HepG2 (cell line): ENCODE data around the gene SRSF6. TPM values are rescaled to one million over a fixed set of nuclear protein-coding genes. Genes with fewer than 3 reads are reported as not detected.
A peak's percentile ranks its signal among the peaks of the same experiment; 100 is the strongest.

Experiments
- AHR ChIP-seq: IDR thresholded peaks from 2 replicates; pipeline ENCODE4 v1.6.1; 2018; ENCODE audit warnings: missing genetic modification reagents, missing compliant biosample characterization
- ARID2 ChIP-seq: sonication (generic); formaldehyde crosslinking; IDR thresholded peaks from 2 replicates; pipeline ENCODE4 v1.8.1; 2022; ENCODE audit warnings: mild to moderate bottlenecking, missing genetic modification reagents, borderline replicate concordance
- ATM ChIP-seq: fragments of 450-650 bp; IDR thresholded peaks from 2 replicates; pipeline ENCODE4 v1.7.1; 2017; ENCODE audit warnings: mild to moderate bottlenecking, borderline replicate concordance
- CREBL2 ChIP-seq: sonication (generic); formaldehyde crosslinking; IDR thresholded peaks from 2 replicates; pipeline ENCODE4 v1.8.1; 2023; ENCODE audit warnings: missing genetic modification reagents, mild to moderate bottlenecking, borderline replicate concordance
- HDAC6 ChIP-seq: fragments of 200-600 bp; sonication (generic); IDR thresholded peaks from 2 replicates; pipeline ENCODE4 v1.7.0; 2017; ENCODE audit warnings: mild to moderate bottlenecking, antibody characterized with exemption, low read length, low read depth
- HES4 ChIP-seq: sonication (generic); formaldehyde crosslinking; IDR thresholded peaks from 2 replicates; pipeline ENCODE4 v1.9.0; 2021; ENCODE audit warnings: mild to moderate bottlenecking, missing genetic modification reagents, borderline replicate concordance
- HNRNPH1 ChIP-seq: fragments of 200-400 bp; formaldehyde crosslinking; optimal IDR thresholded peaks from 2 replicates; pipeline ENCODE3; 2017; ENCODE audit warnings: mild to moderate bottlenecking, low read depth, low read length
- HNRNPK ChIP-seq: fragments of 200-400 bp; formaldehyde crosslinking; IDR thresholded peaks from 2 replicates; pipeline ENCODE4 v1.6.1; 2018; ENCODE audit warnings: low read length, low read depth, moderate library complexity, mild to moderate bottlenecking; ENCODE audit not compliant: poor library complexity, severe bottlenecking
- IKZF1 ChIP-seq: fragments of 450-650 bp; IDR thresholded peaks from 2 replicates; pipeline ENCODE4 v1.7.1; 2016
- LRRFIP1 ChIP-seq: sonication (generic); formaldehyde crosslinking; conservative IDR thresholded peaks from 2 replicates; pipeline ENCODE4 v1.4.0; 2020; ENCODE audit warnings: missing genetic modification reagents
- NCOR1 ChIP-seq: fragments of 200-600 bp; sonication (generic); IDR thresholded peaks from 2 replicates; pipeline ENCODE4 v1.7.0; 2017; ENCODE audit warnings: antibody characterized with exemption, low read length, borderline replicate concordance
- PCBP2 ChIP-seq: fragments of 200-400 bp; formaldehyde crosslinking; optimal IDR thresholded peaks from 2 replicates; pipeline ENCODE3; 2018; ENCODE audit warnings: low read length, low read depth; ENCODE audit not compliant: poor library complexity, severe bottlenecking
- PRMT3 ChIP-seq: sonication (generic); formaldehyde crosslinking; IDR thresholded peaks from 2 replicates; pipeline ENCODE4 v1.8.1; 2022; ENCODE audit warnings: low read depth, mild to moderate bottlenecking, moderate library complexity, missing genetic modification reagents, borderline replicate concordance
- RAD21 ChIP-seq: fragments of 450-650 bp; formaldehyde crosslinking; IDR thresholded peaks from 2 replicates; pipeline ENCODE4 v1.5.0; 2020; ENCODE audit warnings: mild to moderate bottlenecking
- SMARCE1 ChIP-seq: fragments of 450-650 bp; IDR thresholded peaks from 2 replicates; pipeline ENCODE4 v1.6.1; 2017; ENCODE audit warnings: borderline replicate concordance
- TP53 ChIP-seq: sonication (generic); formaldehyde crosslinking; conservative IDR thresholded peaks from 2 replicates; pipeline ENCODE4 v1.4.0; 2020; ENCODE audit warnings: missing genetic modification reagents
- U2AF1 ChIP-seq: fragments of 200-400 bp; formaldehyde crosslinking; optimal IDR thresholded peaks from 2 replicates; pipeline ENCODE3; 2017; ENCODE audit warnings: mild to moderate bottlenecking, low read depth, low read length
- WIZ ChIP-seq: sonication (generic); formaldehyde crosslinking; IDR thresholded peaks from 2 replicates; pipeline ENCODE4 v1.5.1; 2020; ENCODE audit warnings: mild to moderate bottlenecking, missing genetic modification reagents
- ZBTB37 ChIP-seq: sonication (generic); formaldehyde crosslinking; IDR thresholded peaks from 2 replicates; pipeline ENCODE4 v1.4.0; 2020; ENCODE audit warnings: mild to moderate bottlenecking, missing genetic modification reagents
- ZFP36L2 ChIP-seq: sonication (generic); formaldehyde crosslinking; IDR thresholded peaks from 2 replicates; pipeline ENCODE4 v1.4.0; 2020; ENCODE audit warnings: missing genetic modification reagents
- ZNF354B ChIP-seq: sonication (generic); formaldehyde crosslinking; IDR thresholded peaks from 2 replicates; pipeline ENCODE4 v1.8.0; 2022; ENCODE audit warnings: mild to moderate bottlenecking, missing genetic modification reagents
- ZNF383 ChIP-seq: sonication (generic); formaldehyde crosslinking; IDR thresholded peaks from 2 replicates; pipeline ENCODE4 v1.4.0; 2020; ENCODE audit warnings: missing genetic modification reagents, mild to moderate bottlenecking, borderline replicate concordance
- ZNF513 ChIP-seq: sonication (generic); formaldehyde crosslinking; conservative IDR thresholded peaks from 2 replicates; pipeline ENCODE4 v1.5.0; 2020; ENCODE audit warnings: missing genetic modification reagents
- ZNF547 ChIP-seq: sonication (generic); formaldehyde crosslinking; IDR thresholded peaks from 2 replicates; pipeline ENCODE4 v1.5.1; 2020; ENCODE audit warnings: mild to moderate bottlenecking, missing genetic modification reagents
- ZSCAN12 ChIP-seq: sonication (generic); formaldehyde crosslinking; IDR thresholded peaks from 2 replicates; pipeline ENCODE4 v1.9.0; 2021; ENCODE audit warnings: mild to moderate bottlenecking, missing genetic modification reagents
- polyA plus RNA-seq, 8 experiments: library from polyadenylated mRNA; depleted of rRNA in 3 of 8; stranded (reverse) in 7 of 8; unstranded in 1 of 8; fragments of >200 nt; fragmentation: Illumina TruSeq in 4 of 8; extraction: Trizol in 4 of 8; gene quantifications; 2 replicates each; pipeline versions ENCODE4 v1.2.1 to v1.2.3, GENCODE V29; 2011 to 2016; ENCODE audit warnings: low read depth in 4 of 8, missing spikeins in 1 of 8, mixed read lengths in 1 of 8; ENCODE audit not compliant: insufficient read depth in 1 of 8
- total RNA-seq, 5 experiments: library from RNA; depleted of rRNA; stranded (reverse); fragments of >200 nt; fragmentation: Illumina TruSeq; extraction: Trizol; gene quantifications; 2 replicates each; pipeline ENCODE4 v1.2.3, GENCODE V29; 2016; ENCODE audit warnings: low read depth in 1 of 5

SRSF6 gene
- total and polyA plus RNA-seq, 2 of the 13 experiments (the other 11 are each of a cell fraction or from before 2014, with no cell fraction given): 156 to 194 TPM

GRCh38 chr20:43457640-43458421 is at the start of gene SRSF6 (continued):
- TF ChIP-seq NCOR1: peak; percentile 54; the same call in 1 of the 2 replicates
- peak; percentile 84 for TF ChIP-seq HNRNPK
- TF ChIP-seq HES4: peak; percentile 98; the same call in 1 of the 2 replicates
- TF ChIP-seq ZNF354B (CRISPR knock-in tag): peak; percentile 99
- no peak for TF ChIP-seq ZNF383 (CRISPR knock-in tag)
- no peak for TF ChIP-seq SMARCE1
- TF ChIP-seq LRRFIP1 (CRISPR knock-in tag): peak; percentile 83; the same call in 1 of the 2 replicates
- TF ChIP-seq ZSCAN12 (CRISPR knock-in tag): peak; percentile 93; the same call in 1 of the 2 replicates
- TF ChIP-seq IKZF1: no peak
- peak; percentile 96 for TF ChIP-seq WIZ (CRISPR knock-in tag)
- TF ChIP-seq ATM: no peak
- TF ChIP-seq U2AF1: no peak
- peak; percentile 91 for TF ChIP-seq AHR
- no peak for TF ChIP-seq PCBP2
- peak; percentile 91 for TF ChIP-seq PRMT3 (CRISPR knock-in tag)
- no peak for TF ChIP-seq HNRNPH1
- TF ChIP-seq CREBL2 (CRISPR knock-in tag): peak; percentile 77; the same call in 1 of the 2 replicates
- no peak for TF ChIP-seq ZBTB37 (CRISPR knock-in tag)
- peak; percentile 100 for TF ChIP-seq ZNF547 (CRISPR knock-in tag)
- TF ChIP-seq ZNF513 (CRISPR knock-in tag): peak; percentile 100; the same call in 1 of the 2 replicates
- peak; percentile 97 for TF ChIP-seq HDAC6
- peak; percentile 95 for TF ChIP-seq ARID2 (CRISPR knock-in tag)
- peak; percentile 93; the same call in 1 of the 2 replicates for TF ChIP-seq ZFP36L2 (CRISPR knock-in tag)
- TF ChIP-seq TP53 (CRISPR knock-in tag): peak; percentile 95
- TF ChIP-seq RAD21: peak; percentile 80
